ENCODE results near the gene SLC49A3.

Gene SLC49A3

DNA sequence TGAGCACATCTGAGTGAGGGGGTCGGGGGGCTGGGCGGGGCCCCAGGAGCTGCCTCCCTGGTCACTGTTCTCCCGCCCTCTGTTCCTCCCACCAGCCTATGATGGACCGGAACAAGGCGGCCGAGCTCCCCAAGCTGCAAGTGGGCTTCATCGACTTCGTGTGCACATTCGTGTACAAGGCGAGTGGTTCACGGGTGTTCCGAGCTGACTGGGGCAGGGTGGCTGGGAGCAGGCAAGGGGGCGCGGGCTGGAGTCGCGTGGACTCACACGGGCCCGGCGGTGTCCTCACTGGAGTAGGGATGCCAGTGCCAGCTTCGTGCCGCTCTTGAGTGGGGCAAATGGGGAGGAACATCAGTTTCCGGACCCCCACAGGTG lies 22.5 kb downstream of the SLC49A3 start:
- TF ChIP-seq POLR2AphosphoS5 (IDR thresholded peaks at IDR 0.05; ENCODE audit: low read depth, low read length) (no peak), TAF1 (IDR thresholded peaks at IDR 0.05; ENCODE audit: borderline replicate concordance, low read depth, low read length) (no peak)
- DNase-seq (ENCODE audit: insufficient read length) (no peak), FAIRE-seq (no peak)

GRCh38 chr4:665751-666435 lies 23.1 kb downstream of the SLC49A3 start:
- TF ChIP-seq POLR2A (IDR thresholded peaks at IDR 0.05; ENCODE audit: low read depth, low read length) (no peak), POLR2AphosphoS5 (IDR thresholded peaks at IDR 0.05; ENCODE audit: low read depth, low read length) (no peak), TAF1 (IDR thresholded peaks at IDR 0.05; ENCODE audit: borderline replicate concordance, low read depth, low read length) (no peak)
- FAIRE-seq (no peak), DNase-seq (ENCODE audit: insufficient read length) (no peak)

DNA sequence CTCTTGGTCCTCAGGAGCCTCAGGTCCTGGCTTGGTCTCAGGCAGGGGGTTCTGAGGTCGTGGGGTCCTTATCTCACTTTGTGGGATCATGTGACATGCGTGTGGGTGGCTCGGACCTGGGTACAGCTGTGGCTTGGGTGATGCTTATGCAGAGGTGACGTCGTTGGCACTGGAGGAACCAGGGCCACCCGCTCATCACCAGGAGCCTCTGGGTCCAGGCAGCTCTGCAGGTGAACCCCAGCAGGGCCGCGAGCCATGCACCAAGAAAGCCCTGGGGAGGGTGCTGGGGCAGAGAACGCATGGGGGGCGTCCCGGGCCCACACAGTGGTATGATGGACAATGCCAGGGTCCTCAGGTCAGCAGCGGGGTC lies 23.6 kb downstream of the SLC49A3 start:
- TF ChIP-seq POLR2A (IDR thresholded peaks at IDR 0.05; ENCODE audit: low read depth, low read length), result no peak
- no peak for TF ChIP-seq TAF1 (IDR thresholded peaks at IDR 0.05; ENCODE audit: borderline replicate concordance, low read depth, low read length)
- TF ChIP-seq POLR2AphosphoS5 (IDR thresholded peaks at IDR 0.05; ENCODE audit: low read depth, low read length), result no peak
- FAIRE-seq (no peak), DNase-seq (ENCODE audit: insufficient read length) (no peak)

DNA sequence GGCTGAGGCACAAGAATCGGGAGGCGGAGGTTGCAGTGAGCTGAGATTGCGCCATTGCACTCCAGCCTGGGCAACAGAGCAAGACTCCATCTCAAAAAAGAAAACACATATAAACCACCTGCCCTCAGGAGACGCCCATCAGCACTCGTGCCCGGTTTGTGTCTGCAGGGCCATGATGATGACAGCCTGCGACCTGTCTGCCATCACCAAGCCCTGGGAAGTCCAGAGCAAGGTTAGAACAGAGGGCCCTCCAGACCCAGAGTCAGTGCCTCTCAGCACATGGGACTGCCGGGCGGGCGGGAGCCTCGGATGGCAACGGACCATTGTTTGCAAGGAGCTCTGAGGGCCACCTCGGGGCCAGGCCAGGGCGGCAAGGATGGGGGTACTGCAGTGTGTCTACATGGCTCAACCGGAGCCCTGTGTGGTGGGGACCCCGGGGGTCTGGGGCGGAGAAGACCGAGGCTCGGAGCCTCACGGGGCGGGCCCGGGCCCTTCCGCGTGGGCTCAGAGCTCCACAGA lies 24.2 kb downstream of the SLC49A3 start:
- DNase-seq (ENCODE audit: insufficient read length) (no peak), FAIRE-seq (no peak)
- TF ChIP-seq POLR2A (IDR thresholded peaks at IDR 0.05; ENCODE audit: low read depth, low read length) (no peak), POLR2AphosphoS5 (IDR thresholded peaks at IDR 0.05; ENCODE audit: low read depth, low read length) (no peak), TAF1 (IDR thresholded peaks at IDR 0.05; ENCODE audit: borderline replicate concordance, low read depth, low read length) (no peak)

GRCh38 chr4:663438-664428 lies 25.2 kb downstream of the SLC49A3 start:
- no peak for DNase-seq (ENCODE audit: insufficient read length)
- FAIRE-seq, result no peak
- no peak for TF ChIP-seq TAF1 (IDR thresholded peaks at IDR 0.05; ENCODE audit: borderline replicate concordance, low read depth, low read length)
- TF ChIP-seq POLR2A (IDR thresholded peaks at IDR 0.05; ENCODE audit: low read depth, low read length), result no peak
- no peak for TF ChIP-seq POLR2AphosphoS5 (IDR thresholded peaks at IDR 0.05; ENCODE audit: low read depth, low read length)

- DNase-seq (ENCODE audit: insufficient read length) (no peak), FAIRE-seq (no peak)
- TF ChIP-seq POLR2AphosphoS5 (IDR thresholded peaks at IDR 0.05; ENCODE audit: low read depth, low read length), result no peak
- no peak for TF ChIP-seq TAF1 (IDR thresholded peaks at IDR 0.05; ENCODE audit: borderline replicate concordance, low read depth, low read length)
- no peak for TF ChIP-seq POLR2A (IDR thresholded peaks at IDR 0.05; ENCODE audit: low read depth, low read length)
Measured at GRCh38 chr4:663046-663437, 25.9 kb downstream of the SLC49A3 start.

DNA sequence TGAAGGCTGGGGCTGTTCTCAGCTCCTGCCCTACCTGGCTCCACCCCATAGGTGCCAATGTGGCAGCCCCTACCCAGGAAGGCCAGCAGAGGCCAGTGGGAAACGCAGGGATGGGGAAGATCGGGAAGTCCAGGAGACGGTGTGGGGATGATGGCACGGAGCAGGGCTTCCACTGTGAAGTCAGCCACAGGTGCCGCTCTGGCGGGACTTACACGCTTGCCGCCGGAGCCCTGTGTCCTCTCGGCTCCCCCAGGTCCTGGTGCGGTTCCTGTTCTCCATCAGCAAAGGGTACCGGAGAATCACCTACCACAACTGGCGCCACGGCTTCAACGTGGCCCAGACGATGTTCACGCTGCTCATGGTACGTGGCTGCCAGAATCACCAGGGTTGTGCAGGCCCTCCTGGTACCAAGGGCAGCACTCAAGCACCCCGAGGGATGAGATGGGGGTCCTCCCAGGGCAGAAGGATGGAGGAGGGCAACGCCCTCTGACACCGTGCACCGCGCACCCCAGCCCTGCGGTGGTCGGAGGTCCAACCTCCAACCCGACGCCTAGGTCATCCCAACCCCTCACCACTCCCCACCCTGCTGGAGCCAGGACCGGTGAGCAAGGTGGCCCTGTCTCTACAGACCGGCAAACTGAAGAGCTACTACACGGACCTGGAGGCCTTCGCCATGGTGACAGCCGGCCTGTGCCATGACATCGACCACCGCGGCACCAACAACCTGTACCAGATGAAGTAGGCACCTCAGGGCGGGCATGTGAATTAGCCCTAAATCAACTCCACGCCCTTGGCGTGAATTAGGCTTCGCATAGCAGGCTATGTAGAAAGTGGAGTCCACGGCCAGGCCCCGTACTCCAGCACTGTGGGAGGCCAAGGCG lies 26.8 kb downstream of the SLC49A3 start:
- no peak for TF ChIP-seq POLR2A (IDR thresholded peaks at IDR 0.05; ENCODE audit: low read depth, low read length)
- TF ChIP-seq TAF1 (IDR thresholded peaks at IDR 0.05; ENCODE audit: borderline replicate concordance, low read depth, low read length), result no peak
- TF ChIP-seq POLR2AphosphoS5 (IDR thresholded peaks at IDR 0.05; ENCODE audit: low read depth, low read length), result no peak
- FAIRE-seq, result no peak
- DNase-seq (ENCODE audit: insufficient read length), result no peak

GRCh38 chr4:661231-661630 lies 27.7 kb downstream of the SLC49A3 start:
- FAIRE-seq (no peak), DNase-seq (ENCODE audit: insufficient read length) (no peak)
- TF ChIP-seq POLR2AphosphoS5 (IDR thresholded peaks at IDR 0.05; ENCODE audit: low read depth, low read length), result no peak
- TF ChIP-seq POLR2A (IDR thresholded peaks at IDR 0.05; ENCODE audit: low read depth, low read length), result no peak
- TF ChIP-seq TAF1 (IDR thresholded peaks at IDR 0.05; ENCODE audit: borderline replicate concordance, low read depth, low read length), result no peak

- DNase-seq (ENCODE audit: insufficient read length), result no peak
- TF ChIP-seq POLR2AphosphoS5 (IDR thresholded peaks at IDR 0.05; ENCODE audit: low read depth, low read length), result no peak
- no peak for TF ChIP-seq POLR2A (IDR thresholded peaks at IDR 0.05; ENCODE audit: low read depth, low read length)
- FAIRE-seq, result no peak
Measured at GRCh38 chr4:660401-660800, 28.6 kb downstream of the SLC49A3 start.

DNA sequence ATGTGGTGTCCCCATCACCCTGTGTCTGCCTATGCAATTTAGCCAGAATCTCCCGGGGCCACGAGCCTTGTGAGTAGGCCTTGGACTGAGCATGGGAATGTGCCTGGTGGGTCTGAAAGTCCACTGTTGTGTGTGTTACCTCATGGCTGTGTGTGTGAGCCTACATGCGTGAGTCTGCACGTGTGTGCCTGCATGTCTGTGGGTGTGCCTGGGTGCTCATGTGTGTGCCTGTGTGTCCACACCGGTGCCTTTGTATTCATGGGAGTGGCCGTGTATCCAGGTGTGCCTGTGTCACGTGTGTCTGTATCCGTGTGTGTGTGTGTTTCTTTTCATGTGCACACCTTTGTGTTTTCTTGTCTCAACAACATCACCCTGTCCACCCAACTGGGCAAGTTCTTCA lies 29.1 kb downstream of the SLC49A3 start:
- DNase-seq (ENCODE audit: insufficient read length) (no peak), FAIRE-seq (no peak)
- no peak for TF ChIP-seq POLR2AphosphoS5 (IDR thresholded peaks at IDR 0.05; ENCODE audit: low read depth, low read length)
- TF ChIP-seq POLR2A (IDR thresholded peaks at IDR 0.05; ENCODE audit: low read depth, low read length), result no peak
- no peak for TF ChIP-seq TAF1 (IDR thresholded peaks at IDR 0.05; ENCODE audit: borderline replicate concordance, low read depth, low read length)
